ENCODE measurements around the gene HOXA13. TPM values are rescaled to one million over a fixed set of nuclear protein-coding genes. Genes with fewer than 3 reads are reported as not detected.

Gene HOXA13
- total RNA-seq, 2 donors from 2014 or later = not detected

DNA sequence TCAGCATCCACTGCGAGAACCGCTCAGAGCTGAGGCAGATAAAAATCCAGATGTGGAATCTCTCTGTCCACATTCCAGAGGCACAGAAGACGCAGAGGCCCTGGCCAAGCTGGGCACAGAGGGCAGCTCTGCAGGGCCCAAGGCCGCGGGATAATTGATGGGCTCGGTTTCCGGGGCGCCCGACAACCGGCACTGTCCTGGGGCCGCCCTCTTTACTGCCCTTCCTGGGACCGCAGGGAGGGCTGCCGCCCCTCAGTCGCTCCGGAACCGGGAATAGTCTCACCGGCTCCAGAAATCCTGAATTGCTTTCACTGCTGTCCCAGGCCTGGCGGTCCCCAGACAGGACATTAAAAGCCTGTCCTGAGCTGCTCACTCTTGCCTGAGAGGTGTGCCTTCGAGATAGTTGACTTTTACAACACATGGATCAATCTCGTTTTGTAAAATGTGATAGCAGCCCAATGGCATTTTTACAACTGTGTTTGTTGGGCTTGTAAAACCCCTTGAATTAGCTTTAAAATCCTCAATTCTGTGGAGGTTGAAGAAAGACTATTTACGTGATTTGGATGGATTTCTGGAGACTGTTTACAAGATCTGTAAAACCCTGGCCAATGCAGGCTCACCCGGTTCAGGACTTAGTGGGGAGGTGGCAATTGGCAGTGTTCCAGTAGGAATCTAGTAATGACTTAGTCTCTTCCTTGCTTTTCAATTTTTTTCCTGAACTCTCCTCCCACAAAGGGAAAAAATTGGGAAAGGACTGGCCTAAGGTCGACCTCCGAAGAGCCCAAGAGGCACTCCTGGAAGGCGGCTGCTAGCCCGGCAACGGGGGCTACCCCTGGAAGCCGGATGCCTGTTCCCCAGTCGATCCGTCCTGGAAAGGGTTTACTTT, 50.9 kb downstream of the HOXA13 start:
- H3K9me3 ChIP-seq (ENCODE audit: control insufficient read depth, low read length) = peaks cover 19% of the 10 kb centered on the region
- peak; percentile 19 for DNase-seq
- peaks cover 100% of the 10 kb centered on the region for H3K27me3 Mint-ChIP-seq (ENCODE audit: insufficient read depth)
- H3K4me3 Mint-ChIP-seq = no peak overlapping the region
- H3K36me3 Mint-ChIP-seq (ENCODE audit: low read depth) = no peaks in the 10 kb centered on the region
- no peak overlapping the region for H3K27ac ChIP-seq (ENCODE audit: low read depth, low read length)
- H3K9me3 Mint-ChIP-seq = peaks cover 15% of the 10 kb centered on the region
- TF ChIP-seq CTCF (conservative IDR thresholded peaks at IDR 0.05) = no peak
- no peaks in the 10 kb centered on the region for H3K4me1 ChIP-seq (ENCODE audit: control insufficient read depth, insufficient read depth, low read length)
- H3K4me3 ChIP-seq (ENCODE audit: low read length) = no peak overlapping the region
- no peaks in the 10 kb centered on the region for H3K4me1 Mint-ChIP-seq
- WGBS, 2 experiments (ENCODE audit: insufficient coverage in 1 of 2, insufficient read length in 1 of 2) = 38 to 40% methylated on average over 18 to 30 of the region's 30 CpGs
- no peak overlapping the region for H3K9ac ChIP-seq (ENCODE audit: extremely low read depth, low read length, poor library complexity, severe bottlenecking)
- no peak overlapping the region for H3K27ac Mint-ChIP-seq
- H3K36me3 ChIP-seq (ENCODE audit: control insufficient read depth, insufficient read depth, low read length) = no peaks in the 10 kb centered on the region
- peaks cover 100% of the 10 kb centered on the region for H3K27me3 ChIP-seq (ENCODE audit: control insufficient read depth, insufficient read depth, low read length, poor library complexity, severe bottlenecking)

DNA sequence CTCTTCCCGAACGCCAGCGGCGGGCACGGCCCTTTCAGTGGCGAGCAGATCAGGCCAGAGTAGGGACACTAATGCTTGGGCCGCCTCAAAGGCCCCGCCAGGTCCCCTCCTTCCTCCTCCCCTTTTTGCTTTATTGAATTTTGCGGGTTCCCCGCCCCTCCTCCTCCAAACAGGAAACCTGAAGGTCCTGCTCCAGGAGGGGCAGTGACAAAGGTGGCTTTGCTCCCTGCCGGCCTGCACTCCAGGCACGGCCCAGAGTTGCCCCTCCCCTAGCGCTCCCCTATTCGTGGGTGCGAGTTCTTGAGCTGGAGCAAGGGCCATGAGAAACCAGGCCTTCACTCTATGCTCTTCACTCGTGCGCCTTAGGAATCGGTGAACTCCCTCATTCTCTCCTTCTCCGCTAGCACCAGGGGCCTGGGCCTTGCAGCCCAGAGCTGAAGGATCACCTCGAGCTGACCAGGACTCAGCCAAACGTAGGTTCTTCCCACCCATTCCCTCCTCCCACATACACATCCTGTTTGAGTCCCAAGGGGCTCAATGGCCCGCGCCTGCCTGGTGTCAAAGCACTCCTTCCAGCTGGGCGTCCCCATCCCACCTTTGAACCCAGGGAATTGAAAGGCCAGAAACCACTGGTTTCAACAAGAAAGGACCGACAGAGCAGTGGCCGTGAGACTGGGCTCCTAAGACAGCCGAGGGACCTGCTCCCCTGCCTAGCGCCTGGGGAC, 51.7 kb downstream of the HOXA13 start:
- H3K27ac ChIP-seq (ENCODE audit: low read depth, low read length) = peak overlapping the region; percentile 24
- 25 to 57% methylated on average over 10 to 28 of the region's 28 CpGs for WGBS, 2 experiments (ENCODE audit: insufficient coverage in 1 of 2, insufficient read length in 1 of 2)
- DNase-seq = peak; percentile 65

More for the DNA sequence above, 51.7 kb downstream of the HOXA13 start:
- no peak overlapping the region for H3K4me3 Mint-ChIP-seq
- peaks cover 15% of the 10 kb centered on the region for H3K9me3 Mint-ChIP-seq
- TF ChIP-seq CTCF (conservative IDR thresholded peaks at IDR 0.05) = no peak
- Histone ChIP-seq H3K4me1 (ENCODE audit: control insufficient read depth, insufficient read depth, low read length) (no peaks in the 10 kb centered on the region), H3K4me3 (ENCODE audit: low read length) (no peak overlapping the region), H3K36me3 (ENCODE audit: control insufficient read depth, insufficient read depth, low read length) (no peaks in the 10 kb centered on the region), H3K9me3 (ENCODE audit: control insufficient read depth, low read length) (peaks cover 18% of the 10 kb centered on the region), H3K27me3 (ENCODE audit: control insufficient read depth, insufficient read depth, low read length, poor library complexity, severe bottlenecking) (peaks cover 100% of the 10 kb centered on the region), H3K9ac (ENCODE audit: extremely low read depth, low read length, poor library complexity, severe bottlenecking) (no peak overlapping the region)
- H3K27ac Mint-ChIP-seq = no peak overlapping the region
- no peaks in the 10 kb centered on the region for H3K36me3 Mint-ChIP-seq (ENCODE audit: low read depth)
- peaks cover 4% of the 10 kb centered on the region for H3K4me1 Mint-ChIP-seq
- H3K27me3 Mint-ChIP-seq (ENCODE audit: insufficient read depth) = peaks cover 100% of the 10 kb centered on the region

Data from endodermal cell (in vitro differentiated cells).